HepG2 (cell line): Measurements from ENCODE around the gene NPHP1. TPM values are rescaled to one million over a fixed set of nuclear protein-coding genes. Genes with fewer than 3 reads are reported as not detected.

Source experiments
- ATAC-seq: fragments of 200-7000 bp; cut with Tn5 transposase; 3 replicates; pipeline ENCODE4 v1.9.1; 2020; ENCODE audit warnings: mild to moderate bottlenecking, moderate library complexity
- BruUV-seq: library from RNA; stranded (reverse); fragments of 400-500 nt; replicated peaks from 2 replicates; lab custom pipeline; 2021; lab: Mats Ljungman, UMichigan
- CTCF ChIA-PET: fragments of 300-600 bp; formaldehyde crosslinking; extraction: SDS; loops from one replicate; lab custom pipeline; 2021; ENCODE audit warnings: low total read pairs, inconsistent platforms, low intra/inter-chr PET ratio; lab: Yijun Ruan, JAX
- POLR2A ChIA-PET: fragments of 350-600 bp; sonication (Branson Sonifier 250); formaldehyde crosslinking; loops from one replicate; lab custom pipeline; 2020; ENCODE audit warnings: antibody characterized with exemption, inconsistent platforms; lab: Yijun Ruan, JAX
- DNase-seq: peaks from one replicate; pipeline ENCODE4 v3.0.0-alpha.2; 2015; ENCODE audit warnings: low spot score
- FAIRE-seq: peaks from 3 replicates; lab custom pipeline; 2011; peaks lifted over from hg19 to GRCh38; lab: Jason Lieb, UNC
- H2AFZ ChIP-seq: one replicate; pipeline ENCODE4 v1.6.1; 2011; ENCODE audit warnings: low read length, inconsistent platforms
- H3K27ac ChIP-seq: fragments of 300-600 bp; 3 replicates; pipeline ENCODE4 v1.8.0; 2011; ENCODE audit warnings: mixed run types, mild to moderate bottlenecking, mixed read lengths, low read length, inconsistent platforms; ENCODE audit not compliant: insufficient read depth; ENCODE audit errors: extremely low read length
- H3K27me3 ChIP-seq, 2 experiments: fragments of 200-600 bp in 1 of 2; 2 replicates in 1 of 2; 3 replicates in 1 of 2; pipeline versions ENCODE4 v1.6.0 to v1.8.0; 2011; ENCODE audit warnings: low read length in 2 of 2, mild to moderate bottlenecking in 2 of 2, moderate library complexity in 2 of 2, inconsistent platforms in 1 of 2; ENCODE audit not compliant: insufficient read depth in 2 of 2, control insufficient read depth in 1 of 2
- H3K36me3 ChIP-seq, 2 experiments: fragments of 200-600 bp in 1 of 2; replicated peaks in 1 of 2; 2 replicates in 1 of 2; 3 replicates in 1 of 2; pipeline versions ENCODE4 v1.5.1 to v1.8.0; 2011; ENCODE audit warnings: low read length in 2 of 2, inconsistent platforms in 1 of 2; ENCODE audit not compliant: insufficient read depth in 2 of 2, control insufficient read depth in 1 of 2
- H3K4me1 ChIP-seq: 2 replicates; pipeline ENCODE4 v1.5.1; 2012; ENCODE audit warnings: low read length, inconsistent platforms; ENCODE audit not compliant: insufficient read depth
- H3K4me2 ChIP-seq: 2 replicates; pipeline ENCODE4 v1.6.0; 2011; ENCODE audit warnings: low read depth, low read length, inconsistent platforms
- H3K4me3 ChIP-seq, 3 experiments: fragments of 200-600 bp in 1 of 3; sonication (generic), shearing (Covaris generic) in 1 of 3; replicated peaks in 1 of 3; 2 replicates each; pipeline ENCODE4 v1.5.1; 2011 to 2016; ENCODE audit warnings: low read length in 3 of 3, inconsistent platforms in 2 of 3, low read depth in 2 of 3, mild to moderate bottlenecking in 2 of 3, control low read depth in 1 of 3, mixed read lengths in 1 of 3; ENCODE audit not compliant: insufficient read depth in 1 of 3
- H3K79me2 ChIP-seq: one replicate; pipeline ENCODE4 v1.6.1; 2011; ENCODE audit warnings: low read length, inconsistent platforms; ENCODE audit not compliant: insufficient read depth
- H3K9ac ChIP-seq: 2 replicates; pipeline ENCODE4 v1.6.0; 2011; ENCODE audit warnings: mild to moderate bottlenecking, low read depth, low read length, inconsistent platforms; ENCODE audit not compliant: insufficient read depth
- H3K9me3 ChIP-seq: 2 replicates; pipeline ENCODE4 v1.5.1; 2012; ENCODE audit warnings: mild to moderate bottlenecking, low read length
- H4K20me1 ChIP-seq: 2 replicates; pipeline ENCODE4 v1.6.0; 2011; ENCODE audit warnings: inconsistent platforms, mild to moderate bottlenecking, low read length, moderate library complexity; ENCODE audit not compliant: insufficient read depth
- HNRNPK ChIP-seq: fragments of 200-400 bp; formaldehyde crosslinking; IDR thresholded peaks from 2 replicates; pipeline ENCODE4 v1.6.1; 2018; ENCODE audit warnings: low read length, low read depth, moderate library complexity, mild to moderate bottlenecking; ENCODE audit not compliant: poor library complexity, severe bottlenecking
- RFX5 ChIP-seq: IDR thresholded peaks from 2 replicates; pipeline ENCODE4 v1.6.1; 2011; ENCODE audit warnings: low read depth, low read length, improper control_type of control experiment
- SMARCC2 ChIP-seq: fragments of 450-650 bp; IDR thresholded peaks from 2 replicates; pipeline ENCODE4 v1.6.1; 2017; ENCODE audit warnings: antibody characterized with exemption, mild to moderate bottlenecking
- SUZ12 ChIP-seq: fragments of 150-350 bp; IDR thresholded peaks from 2 replicates; pipeline ENCODE4 v1.6.1; 2014; ENCODE audit warnings: low read depth, low read length
- U2AF2 ChIP-seq: fragments of 200-400 bp; formaldehyde crosslinking; IDR thresholded peaks from 2 replicates; pipeline ENCODE4 v1.6.1; 2017; ENCODE audit warnings: low read depth, mild to moderate bottlenecking, low read length
- ZNF124 ChIP-seq: sonication (generic); formaldehyde crosslinking; IDR thresholded peaks from 2 replicates; pipeline ENCODE4 v1.4.0; 2020; ENCODE audit warnings: missing genetic modification reagents
- ZNF44 ChIP-seq: sonication (generic); formaldehyde crosslinking; IDR thresholded peaks from 2 replicates; pipeline ENCODE4 v1.5.1; 2020; ENCODE audit warnings: mild to moderate bottlenecking, missing genetic modification reagents
- ZNF629 ChIP-seq: sonication (generic); formaldehyde crosslinking; conservative IDR thresholded peaks from 2 replicates; pipeline ENCODE4 v1.5.0; 2020; ENCODE audit warnings: missing genetic modification reagents
- ZNF772 ChIP-seq: sonication (generic); formaldehyde crosslinking; IDR thresholded peaks from 2 replicates; pipeline ENCODE4 v1.5.0; 2020; ENCODE audit warnings: mild to moderate bottlenecking, missing genetic modification reagents
- ZNF781 ChIP-seq: sonication (generic); formaldehyde crosslinking; IDR thresholded peaks from 2 replicates; pipeline ENCODE4 v1.5.1; 2020; ENCODE audit warnings: borderline replicate concordance, mild to moderate bottlenecking, missing genetic modification reagents; ENCODE audit errors: not compliant biosample characterization
- ZSCAN25 ChIP-seq: sonication (generic); formaldehyde crosslinking; IDR thresholded peaks from 2 replicates; pipeline ENCODE4 v1.8.0; 2022; ENCODE audit warnings: mild to moderate bottlenecking, missing genetic modification reagents
- WGBS: methylation state at CpG from one replicate; pipeline ENCODE4 v1.1.6; 2017; ENCODE audit warnings: low lambda C conversion rate; 5-methylcytosine and 5-hydroxymethylcytosine counted together
- in situ Hi-C: cut with HindIII; loops from 2 replicates; pipeline ENCODE4 v1.10.0; 2017; ENCODE audit warnings: low pct_unique_long_range_greater_than_20kb; ENCODE audit not compliant: extremely low pct_ligation_motif_present
- intact Hi-C: fragments of 100-400 bp; cut with micrococcal nuclease; formaldehyde crosslinking; loops from one replicate; pipeline ENCODE4 v1.10.0; 2022; ENCODE audit not compliant: unreplicated experiment
- polyA plus RNA-seq, 8 experiments: library from polyadenylated mRNA; depleted of rRNA in 3 of 8; stranded (reverse) in 7 of 8; unstranded in 1 of 8; fragments of >200 nt; fragmentation: Illumina TruSeq in 4 of 8; extraction: Trizol in 4 of 8; gene quantifications; 2 replicates each; pipeline versions ENCODE4 v1.2.1 to v1.2.3, GENCODE V29; 2011 to 2016; ENCODE audit warnings: low read depth in 4 of 8, missing spikeins in 1 of 8, mixed read lengths in 1 of 8; ENCODE audit not compliant: insufficient read depth in 1 of 8
- total RNA-seq, 5 experiments: library from RNA; depleted of rRNA; stranded (reverse); fragments of >200 nt; fragmentation: Illumina TruSeq; extraction: Trizol; gene quantifications; 2 replicates each; pipeline ENCODE4 v1.2.3, GENCODE V29; 2016; ENCODE audit warnings: low read depth in 1 of 5
- TF ChIP-seq, protein P1 (sequence below): sonication (generic); formaldehyde crosslinking; IDR thresholded peaks from 2 replicates; pipeline ENCODE4 v1.4.0; 2020; ENCODE audit warnings: missing genetic modification reagents
- TF ChIP-seq, protein P2 (sequence below): sonication (generic); formaldehyde crosslinking; conservative IDR thresholded peaks from 2 replicates; pipeline ENCODE4 v1.4.0; 2020; ENCODE audit warnings: mild to moderate bottlenecking, missing genetic modification reagents, moderate library complexity
- TF ChIP-seq, protein P3 (sequence below): sonication (generic); formaldehyde crosslinking; IDR thresholded peaks from 2 replicates; pipeline ENCODE4 v1.5.1; 2020; ENCODE audit warnings: missing genetic modification reagents, mild to moderate bottlenecking, borderline replicate concordance

The NPHP1 gene
- total and polyA plus RNA-seq, 2 of the 13 experiments (the other 11 are each of a cell fraction or from before 2014, with no cell fraction given): 2.7 to 4.8 TPM

- H3K27me3 ChIP-seq: no peaks in the 10 kb centered on the region
- H3K4me2 ChIP-seq: no peak overlapping the region
- ATAC-seq (no peak), DNase-seq (no peak), FAIRE-seq (no peak)
- ChIA-PET POLR2A (no interaction called here), CTCF (no interaction called here)
- no peak overlapping the region for H3K9ac ChIP-seq
- no peak overlapping the region for H2AFZ ChIP-seq
- no peaks in the 10 kb centered on the region for H3K79me2 ChIP-seq
- no TSS peak for BruUV-seq
- H3K9me3 ChIP-seq: no peaks in the 10 kb centered on the region
- peaks cover 33% of the 10 kb centered on the region for H3K4me1 ChIP-seq
- intact Hi-C loops: no loop called here
- H3K27ac ChIP-seq: no peak overlapping the region
- no peaks in the 10 kb centered on the region for H4K20me1 ChIP-seq
- no peaks in the 10 kb centered on the region for H3K36me3 ChIP-seq
- 86% methylated on average over 3 of the region's 3 CpGs for WGBS
- no peak for TF ChIP-seq ZNF124 (CRISPR knock-in tag)
- no peak for TF ChIP-seq ZNF44
- TF ChIP-seq SMARCC2: no peak
- no peak for TF ChIP-seq ZNF772 (CRISPR knock-in tag)
- TF ChIP-seq, protein P1, sequence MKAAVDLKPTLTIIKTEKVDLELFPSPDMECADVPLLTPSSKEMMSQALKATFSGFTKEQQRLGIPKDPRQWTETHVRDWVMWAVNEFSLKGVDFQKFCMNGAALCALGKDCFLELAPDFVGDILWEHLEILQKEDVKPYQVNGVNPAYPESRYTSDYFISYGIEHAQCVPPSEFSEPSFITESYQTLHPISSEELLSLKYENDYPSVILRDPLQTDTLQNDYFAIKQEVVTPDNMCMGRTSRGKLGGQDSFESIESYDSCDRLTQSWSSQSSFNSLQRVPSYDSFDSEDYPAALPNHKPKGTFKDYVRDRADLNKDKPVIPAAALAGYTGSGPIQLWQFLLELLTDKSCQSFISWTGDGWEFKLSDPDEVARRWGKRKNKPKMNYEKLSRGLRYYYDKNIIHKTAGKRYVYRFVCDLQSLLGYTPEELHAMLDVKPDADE (CRISPR knock-in tag): no peak
- no peak for TF ChIP-seq U2AF2
- in situ Hi-C loops: no loop called here
- no peak overlapping the region for H3K4me3 ChIP-seq
Measured at GRCh38 chr2:110121592-110121991, 83.2 kb downstream of the NPHP1 start.

DNA sequence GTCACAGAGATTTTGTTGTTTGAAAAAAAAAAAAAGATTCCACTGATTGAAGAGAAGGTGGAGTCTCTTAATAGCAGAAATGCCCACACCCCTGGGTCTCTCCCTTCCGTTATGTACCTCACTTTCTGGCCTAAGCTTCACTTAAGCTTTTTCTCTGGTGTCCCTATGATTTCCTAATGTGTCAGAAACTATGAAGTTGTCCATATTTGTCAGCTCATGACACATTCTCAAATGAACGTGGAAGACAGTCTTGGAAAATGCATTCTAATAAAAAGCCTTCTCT is 83.8 kb downstream of the NPHP1 start:
- DNase-seq: no peak
- ATAC-seq: no peak
- Histone ChIP-seq H3K27me3 (no peaks in the 10 kb centered on the region), H3K4me3 (no peak overlapping the region), H3K4me1 (peaks cover 27% of the 10 kb centered on the region), H3K9ac (no peak overlapping the region), H3K9me3 (no peaks in the 10 kb centered on the region), H3K36me3 (no peaks in the 10 kb centered on the region), H3K4me2 (no peak overlapping the region), H3K79me2 (no peaks in the 10 kb centered on the region), H4K20me1 (no peaks in the 10 kb centered on the region), H2AFZ (no peak overlapping the region), H3K27ac (no peak overlapping the region)
- no peak for FAIRE-seq
- WGBS: 71% methylated on average over 2 of the region's 2 CpGs
- intact Hi-C loops: no loop called here
- POLR2A ChIA-PET: no interaction called here
- no TSS peak for BruUV-seq
- CTCF ChIA-PET: no interaction called here
- in situ Hi-C loops: no loop called here
- TF ChIP-seq RFX5 (no peak), HNRNPK (no peak), ZNF781 (CRISPR knock-in tag) (no peak), SUZ12 (no peak), ZSCAN25 (CRISPR knock-in tag) (no peak), ZNF629 (CRISPR knock-in tag) (no peak), ZNF44 (no peak)
- TF ChIP-seq, protein P2, sequence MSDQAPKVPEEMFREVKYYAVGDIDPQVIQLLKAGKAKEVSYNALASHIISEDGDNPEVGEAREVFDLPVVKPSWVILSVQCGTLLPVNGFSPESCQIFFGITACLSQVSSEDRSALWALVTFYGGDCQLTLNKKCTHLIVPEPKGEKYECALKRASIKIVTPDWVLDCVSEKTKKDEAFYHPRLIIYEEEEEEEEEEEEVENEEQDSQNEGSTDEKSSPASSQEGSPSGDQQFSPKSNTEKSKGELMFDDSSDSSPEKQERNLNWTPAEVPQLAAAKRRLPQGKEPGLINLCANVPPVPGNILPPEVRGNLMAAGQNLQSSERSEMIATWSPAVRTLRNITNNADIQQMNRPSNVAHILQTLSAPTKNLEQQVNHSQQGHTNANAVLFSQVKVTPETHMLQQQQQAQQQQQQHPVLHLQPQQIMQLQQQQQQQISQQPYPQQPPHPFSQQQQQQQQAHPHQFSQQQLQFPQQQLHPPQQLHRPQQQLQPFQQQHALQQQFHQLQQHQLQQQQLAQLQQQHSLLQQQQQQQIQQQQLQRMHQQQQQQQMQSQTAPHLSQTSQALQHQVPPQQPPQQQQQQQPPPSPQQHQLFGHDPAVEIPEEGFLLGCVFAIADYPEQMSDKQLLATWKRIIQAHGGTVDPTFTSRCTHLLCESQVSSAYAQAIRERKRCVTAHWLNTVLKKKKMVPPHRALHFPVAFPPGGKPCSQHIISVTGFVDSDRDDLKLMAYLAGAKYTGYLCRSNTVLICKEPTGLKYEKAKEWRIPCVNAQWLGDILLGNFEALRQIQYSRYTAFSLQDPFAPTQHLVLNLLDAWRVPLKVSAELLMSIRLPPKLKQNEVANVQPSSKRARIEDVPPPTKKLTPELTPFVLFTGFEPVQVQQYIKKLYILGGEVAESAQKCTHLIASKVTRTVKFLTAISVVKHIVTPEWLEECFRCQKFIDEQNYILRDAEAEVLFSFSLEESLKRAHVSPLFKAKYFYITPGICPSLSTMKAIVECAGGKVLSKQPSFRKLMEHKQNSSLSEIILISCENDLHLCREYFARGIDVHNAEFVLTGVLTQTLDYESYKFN (CRISPR knock-in tag): no peak
- TF ChIP-seq, protein P3, sequence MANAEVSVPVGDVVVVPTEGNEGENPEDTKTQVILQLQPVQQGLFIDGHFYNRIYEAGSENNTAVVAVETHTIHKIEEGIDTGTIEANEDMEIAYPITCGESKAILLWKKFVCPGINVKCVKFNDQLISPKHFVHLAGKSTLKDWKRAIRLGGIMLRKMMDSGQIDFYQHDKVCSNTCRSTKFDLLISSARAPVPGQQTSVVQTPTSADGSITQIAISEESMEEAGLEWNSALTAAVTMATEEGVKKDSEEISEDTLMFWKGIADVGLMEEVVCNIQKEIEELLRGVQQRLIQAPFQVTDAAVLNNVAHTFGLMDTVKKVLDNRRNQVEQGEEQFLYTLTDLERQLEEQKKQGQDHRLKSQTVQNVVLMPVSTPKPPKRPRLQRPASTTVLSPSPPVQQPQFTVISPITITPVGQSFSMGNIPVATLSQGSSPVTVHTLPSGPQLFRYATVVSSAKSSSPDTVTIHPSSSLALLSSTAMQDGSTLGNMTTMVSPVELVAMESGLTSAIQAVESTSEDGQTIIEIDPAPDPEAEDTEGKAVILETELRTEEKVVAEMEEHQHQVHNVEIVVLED (CRISPR knock-in tag): no peak
